GM19324 (cell line): ENCODE data around the gene GH1.
"Not testable (repeated sequence)": the region's sequence is repeated elsewhere in the genome, so short reads cannot be mapped to it uniquely, and the experiment has no call there.

Source experiments
- ATAC-seq: cut with Tn5 transposase; IDR thresholded peaks from one replicate; pipeline ENCODE4 v1.9.1; 2021; ENCODE audit warnings: mild to moderate bottlenecking, moderate library complexity; ENCODE audit not compliant: unreplicated experiment, low FRiP score

The GH1 gene

GRCh38 chr17:63869491-63870291 lies 48.9 kb downstream of the GH1 start:
- not testable (repeated sequence) for ATAC-seq
